GM19452 (cell line): ENCODE data around the gene UBAC2.
"Not testable (repeated sequence)": the region's sequence is repeated elsewhere in the genome, so short reads cannot be mapped to it uniquely, and the experiment has no call there.

Source experiments
- ATAC-seq: cut with Tn5 transposase; IDR thresholded peaks from one replicate; pipeline ENCODE4 v1.9.1; 2021; ENCODE audit not compliant: unreplicated experiment

The UBAC2 gene

GRCh38 chr13:99408703-99409000, 208.0 kb downstream of the UBAC2 start:
- ATAC-seq: no peak

GRCh38 chr13:99409461-99410083, 208.9 kb downstream of the UBAC2 start:
- not testable (repeated sequence) for ATAC-seq

- not testable (repeated sequence) for ATAC-seq
Observed at GRCh38 chr13:99410646-99411475, 210.2 kb downstream of the UBAC2 start.

- no peak for ATAC-seq
Observed at GRCh38 chr13:99412856-99413255, 212.2 kb downstream of the UBAC2 start.

GRCh38 chr13:99414048-99414995, 213.7 kb downstream of the UBAC2 start:
- ATAC-seq: no peak

- no peak for ATAC-seq
Observed at GRCh38 chr13:99415014-99415650, 214.5 kb downstream of the UBAC2 start.

- ATAC-seq: no peak
Observed at GRCh38 chr13:99415851-99416331, 215.2 kb downstream of the UBAC2 start.

- no peak for ATAC-seq
Observed at GRCh38 chr13:99416411-99417121, 215.9 kb downstream of the UBAC2 start.

- no peak for ATAC-seq
Observed at GRCh38 chr13:99417201-99418102, 216.8 kb downstream of the UBAC2 start.

- no peak for ATAC-seq
Observed at GRCh38 chr13:99418103-99418842, 217.6 kb downstream of the UBAC2 start.

GRCh38 chr13:99418843-99419140, 218.1 kb downstream of the UBAC2 start:
- ATAC-seq: no peak

- no peak for ATAC-seq
Observed at GRCh38 chr13:99419591-99420243, 219.1 kb downstream of the UBAC2 start.

GRCh38 chr13:99421271-99421670, 220.6 kb downstream of the UBAC2 start:
- no peak for ATAC-seq

- no peak for ATAC-seq
Observed at GRCh38 chr13:99421758-99422585, 221.3 kb downstream of the UBAC2 start.

GRCh38 chr13:99422586-99423220, 222.0 kb downstream of the UBAC2 start:
- no peak for ATAC-seq

- peak; percentile 63 for ATAC-seq
Observed at GRCh38 chr13:99425485-99426341, 225.1 kb downstream of the UBAC2 start.
